Body of pancreas (tissue), 4 donors: ENCODE measurements around the gene UROD. TPM values are rescaled to one million over a fixed set of nuclear protein-coding genes. Genes with fewer than 3 reads are reported as not detected.
"Not testable (repeated sequence)": the region's sequence is repeated elsewhere in the genome, so short reads cannot be mapped to it uniquely, and the experiment has no call there.

Experiments used
- ATAC-seq: fragments of 150-250 bp; one replicate; pipeline ENCODE4 v1.9.1; 2016
- DNase-seq, 4 donors: peaks; one replicate each; pipeline ENCODE4 v3.0.0-alpha.2; 2019
- H3K27ac ChIP-seq, 4 donors: fragments of 200-600 bp; sonication (generic); 1 replicate in 3 of 4; 2 replicates in 1 of 4; pipeline versions ENCODE4 v1.5.1 to v1.6.1; 2016 to 2019; ENCODE audit warnings: mild to moderate bottlenecking in 1 of 4, mixed read lengths in 1 of 4, moderate library complexity in 1 of 4
- H3K27me3 ChIP-seq, 2 donors: fragments of 200-600 bp; sonication (generic); one replicate each; pipeline ENCODE4 v1.6.0; 2016; ENCODE audit warnings: mild to moderate bottlenecking in 1 of 2
- H3K36me3 ChIP-seq, 2 donors: fragments of 200-600 bp; sonication (generic); replicated peaks in 1 of 2; 2 replicates each; pipeline ENCODE4 v1.5.1; 2016; ENCODE audit warnings: low read depth in 2 of 2; ENCODE audit not compliant: insufficient read depth in 1 of 2
- H3K4me1 ChIP-seq: fragments of 200-600 bp; sonication (generic); one replicate; pipeline ENCODE4 v1.6.0; 2016
- H3K4me3 ChIP-seq, 2 donors: fragments of 200-600 bp; sonication (generic); 1 replicate in 1 of 2; 2 replicates in 1 of 2; pipeline ENCODE4 v1.5.1; 2016 to 2019
- H3K9me3 ChIP-seq, 3 donors: fragments of 200-600 bp; sonication (generic); 1 replicate in 2 of 3; 2 replicates in 1 of 3; pipeline ENCODE4 v1.5.1; 2016
- CTCF ChIP-seq, 7 experiments: fragments of 450-650 bp in 4 of 7; fragments of 200-600 bp in 3 of 7; sonication (generic) in 3 of 7; IDR thresholded peaks; one replicate each; pipeline ENCODE4 v1.5.1; 2016 to 2019; ENCODE audit warnings: antibody characterized with exemption in 7 of 7
- POLR2A ChIP-seq, 3 donors: fragments of 450-650 bp; IDR thresholded peaks; one replicate each; pipeline ENCODE4 v1.6.1; 2016; ENCODE audit warnings: antibody characterized with exemption in 3 of 3, mild to moderate bottlenecking in 2 of 3
- WGBS, 2 donors: methylation state at CpG; one replicate each; pipeline ENCODE4 v1.1.5; 2017; 5-methylcytosine and 5-hydroxymethylcytosine counted together
- intact Hi-C: fragments of 100-400 bp; cut with DNase I; formaldehyde crosslinking; loops from one replicate; pipeline ENCODE4 v1.15.1; 2023
- total RNA-seq, 2 donors: library from RNA; depleted of rRNA; stranded (reverse); fragments of >200 nt; gene quantifications; one replicate each; pipeline ENCODE4 v1.1.0, GENCODE V29; 2016

Gene UROD
- total RNA-seq, 2 donors from 2014 or later: 32.2 to 39.6 TPM

DNA sequence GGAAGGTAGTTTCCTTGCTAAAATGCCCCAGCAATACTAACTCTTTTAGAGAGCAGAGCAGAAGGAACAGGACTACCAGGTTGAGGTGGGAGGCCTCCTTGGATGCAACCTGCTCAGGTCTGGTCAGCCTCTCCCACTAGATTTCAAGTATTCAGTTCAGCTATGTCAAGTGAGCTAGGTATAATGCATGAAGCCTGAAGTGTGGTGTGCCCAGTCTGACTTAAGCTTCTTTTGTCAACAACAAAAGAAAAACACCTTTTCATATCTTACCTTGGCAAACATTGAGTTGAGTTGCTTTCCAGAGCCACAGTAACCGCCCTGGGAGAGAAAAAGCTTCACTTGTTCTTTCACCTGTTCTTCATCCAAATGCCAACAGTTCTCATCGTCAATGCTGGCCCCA lies 47.8 kb downstream of the UROD start:
- WGBS, 2 donors: 23 to 47% methylated on average over 2 of the region's 2 CpGs
- H3K9me3 ChIP-seq: no peaks in the 10 kb centered on the region
- intact Hi-C loops: no loop called here
- H3K4me1 ChIP-seq: no peaks in the 10 kb centered on the region
- no peaks in the 10 kb centered on the region for H3K27me3 ChIP-seq
- no peak for ATAC-seq
- no peaks in the 10 kb centered on the region for H3K36me3 ChIP-seq
- peak in 1 of 4 donors; percentile 6 for DNase-seq
- no peak for TF ChIP-seq POLR2A (IDR thresholded peaks at IDR 0.05)
- no peak for TF ChIP-seq CTCF (IDR thresholded peaks at IDR 0.05)
- no peak overlapping the region for H3K27ac ChIP-seq
- no peak overlapping the region for H3K4me3 ChIP-seq

DNA sequence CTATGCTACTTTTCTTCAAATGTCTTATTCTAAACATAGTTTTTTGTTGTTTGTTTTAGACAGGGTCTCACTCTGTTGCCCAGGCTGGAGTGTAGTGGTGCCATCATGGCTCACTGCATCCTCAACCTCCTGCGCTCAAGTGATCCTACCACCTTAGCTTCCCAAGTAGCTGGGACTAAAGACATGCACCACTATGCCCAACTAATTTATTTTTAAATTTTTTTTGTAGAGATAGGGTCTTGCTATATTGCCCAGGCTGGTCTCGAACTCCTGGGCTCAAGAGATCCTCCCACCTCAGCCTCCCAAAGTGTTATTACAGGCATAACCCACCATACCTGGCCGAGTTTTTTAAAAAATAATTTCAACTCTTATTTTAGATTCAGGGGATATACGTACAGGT lies 50.4 kb downstream of the UROD start:
- H3K27me3 ChIP-seq, H3K9me3 ChIP-seq, H3K4me1 ChIP-seq, intact Hi-C loops, DNase-seq, H3K4me3 ChIP-seq, H3K36me3 ChIP-seq, ATAC-seq, H3K27ac ChIP-seq: not testable (repeated sequence)
- WGBS, 2 donors: 90 to 95% methylated on average over 4 of the region's 4 CpGs

- H3K27me3 ChIP-seq: no peaks in the 10 kb centered on the region
- H3K4me3 ChIP-seq: no peak overlapping the region
- no peak overlapping the region for H3K27ac ChIP-seq
- no peaks in the 10 kb centered on the region for H3K36me3 ChIP-seq
- WGBS, 2 donors: 77 to 82% methylated on average over 2 of the region's 2 CpGs
- peak in 1 of 7 experiments; percentile 18 for TF ChIP-seq CTCF (IDR thresholded peaks at IDR 0.05)
- no peak for TF ChIP-seq POLR2A (IDR thresholded peaks at IDR 0.05)
- no peak for ATAC-seq
- intact Hi-C loops: no loop called here
- no peaks in the 10 kb centered on the region for H3K4me1 ChIP-seq
- no peaks in the 10 kb centered on the region for H3K9me3 ChIP-seq
- DNase-seq: no peak
Observed at GRCh38 chr1:45065083-45065482, 53.0 kb downstream of the UROD start.

Other genes starting within 250 kb of the UROD start
- 1,000 to 10,000 TPM; 1,064 to 1,413 TPM for gene RPS8, start 236.7 kb upstream of the UROD start, total RNA-seq
- under 1 TPM in 1 of 2 donors, not detected in 1; 0.26 TPM for gene BEST4, start 224.1 kb upstream of the UROD start, total RNA-seq
- gene PLK3, start 211.9 kb upstream of the UROD start, total RNA-seq: 10 to 100 TPM; 20.8 to 29.7 TPM
- 1 to 10 TPM in 1 of 2 donors, not detected in 1; 2.9 TPM for gene DYNLT4, start 204.9 kb upstream of the UROD start, total RNA-seq
- gene BTBD19, start 203.7 kb upstream of the UROD start, total RNA-seq: 1 to 10 TPM; 5.7 to 9.9 TPM
- gene PTCH2, start 169.0 kb upstream of the UROD start, total RNA-seq: under 1 TPM; 0.26 to 0.99 TPM
- 10 to 100 TPM; 13.0 to 33.9 TPM for gene EIF2B3, start 25.7 kb upstream of the UROD start, total RNA-seq
- gene HECTD3, start 930 bp upstream of the UROD start, total RNA-seq: 10 to 100 TPM; 42.3 to 51.4 TPM
- 1 to 10 TPM; 3.6 to 4.4 TPM for gene ZSWIM5, start 194.4 kb downstream of the UROD start, total RNA-seq